MCF 10A (cell line): ENCODE measurements around the gene PHAX. TPM values are rescaled to one million over a fixed set of nuclear protein-coding genes. Genes with fewer than 3 reads are reported as not detected.

ENCODE experiments used
- BruUV-seq: library from RNA; stranded (reverse); fragments of 400-500 nt; replicated peaks from 2 replicates; lab custom pipeline; 2021; lab: Mats Ljungman, UMichigan
- CTCF ChIA-PET: fragments of 300-600 bp; sonication (Branson Sonifier 250); formaldehyde crosslinking; extraction: SDS; loops from one replicate; lab custom pipeline; 2021; ENCODE audit warnings: antibody characterized with exemption, inconsistent platforms; lab: Yijun Ruan, JAX
- POLR2A ChIA-PET: fragments of 300-600, 350-650 bp; sonication (Branson Sonifier 250); formaldehyde crosslinking; extraction: SDS; loops from one replicate; lab custom pipeline; 2020; ENCODE audit warnings: antibody characterized with exemption, inconsistent platforms; lab: Yijun Ruan, JAX
- DNase-seq: peaks from one replicate; pipeline ENCODE4 v3.0.0-alpha.2; 2018; ENCODE audit not compliant: unreplicated experiment
- H3K27ac Mint-ChIP-seq: one replicate; pipeline ENCODE4 v1.8.0; 2022; ENCODE audit warnings: mild to moderate bottlenecking, low read depth, mixed read lengths; ENCODE audit not compliant: unreplicated experiment
- H3K27me3 Mint-ChIP-seq: one replicate; pipeline ENCODE4 v1.8.0; 2022; ENCODE audit warnings: mixed read lengths; ENCODE audit not compliant: insufficient read depth, unreplicated experiment
- H3K36me3 Mint-ChIP-seq: one replicate; pipeline ENCODE4 v1.8.0; 2022; ENCODE audit warnings: mild to moderate bottlenecking, moderate library complexity, mixed read lengths; ENCODE audit not compliant: insufficient read depth, unreplicated experiment
- H3K4me1 Mint-ChIP-seq: one replicate; pipeline ENCODE4 v1.8.0; 2022; ENCODE audit warnings: mixed read lengths; ENCODE audit not compliant: insufficient read depth, unreplicated experiment
- H3K4me3 Mint-ChIP-seq: one replicate; pipeline ENCODE4 v1.8.0; 2022; ENCODE audit warnings: mild to moderate bottlenecking, moderate library complexity, mixed read lengths; ENCODE audit not compliant: unreplicated experiment
- H3K9me3 Mint-ChIP-seq: one replicate; pipeline ENCODE4 v1.8.0; 2022; ENCODE audit warnings: mixed read lengths; ENCODE audit not compliant: unreplicated experiment
- intact Hi-C: fragments of 100-400 bp; cut with micrococcal nuclease; formaldehyde crosslinking; loops from 2 replicates; pipeline ENCODE4 v1.14.1; 2022
- total RNA-seq: library from RNA; stranded (reverse); gene quantifications from 2 replicates; pipeline ENCODE4 v1.2.3, GENCODE V29; 2022
- TF ChIP-seq, protein P1 (sequence below): fragments of 200-600 bp; IDR thresholded peaks from one replicate; pipeline ENCODE4 v1.8.0; 2022; ENCODE audit warnings: antibody characterized with exemption, mild to moderate bottlenecking; ENCODE audit not compliant: unreplicated experiment

PHAX gene
- total RNA-seq, 1 experiment from 2014 or later = 57.4 TPM

DNA sequence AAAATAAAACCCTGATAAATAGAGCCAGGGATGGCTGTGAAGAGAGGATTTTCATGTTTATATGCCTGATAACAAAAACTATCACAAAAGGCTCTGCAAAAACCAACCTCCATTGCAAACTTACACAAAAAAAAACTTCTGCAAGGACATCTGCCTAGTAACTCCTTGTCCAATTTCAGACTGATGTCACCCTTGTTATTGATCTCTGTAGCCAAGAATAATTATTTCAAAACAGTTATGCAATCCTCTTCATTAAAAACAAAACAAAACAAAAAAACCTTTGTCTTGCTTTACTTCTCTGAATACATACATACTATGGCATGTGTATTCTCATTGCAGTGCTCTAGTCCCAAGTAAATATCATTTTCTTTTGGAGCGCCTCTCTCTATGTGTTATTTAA, 49.7 kb downstream of the PHAX start:
- H3K36me3 Mint-ChIP-seq = peaks cover 4% of the 10 kb centered on the region
- ChIA-PET CTCF (interaction anchor here (0.7 to 10.4 kb wide), 5 partner anchors 25 to 231 kb away, joined by 3 to 149 read pairs (median 10); partner anchors contain the start of gene LMNB1), POLR2A (interaction anchor here (1.1 to 1.2 kb wide), 2 partner anchors 12 to 27 kb away, joined by 3 to 6 read pairs; no protein-coding TSS in a partner anchor)
- DNase-seq = no peak
- H3K27ac Mint-ChIP-seq = no peak overlapping the region
- TF ChIP-seq, protein P1, sequence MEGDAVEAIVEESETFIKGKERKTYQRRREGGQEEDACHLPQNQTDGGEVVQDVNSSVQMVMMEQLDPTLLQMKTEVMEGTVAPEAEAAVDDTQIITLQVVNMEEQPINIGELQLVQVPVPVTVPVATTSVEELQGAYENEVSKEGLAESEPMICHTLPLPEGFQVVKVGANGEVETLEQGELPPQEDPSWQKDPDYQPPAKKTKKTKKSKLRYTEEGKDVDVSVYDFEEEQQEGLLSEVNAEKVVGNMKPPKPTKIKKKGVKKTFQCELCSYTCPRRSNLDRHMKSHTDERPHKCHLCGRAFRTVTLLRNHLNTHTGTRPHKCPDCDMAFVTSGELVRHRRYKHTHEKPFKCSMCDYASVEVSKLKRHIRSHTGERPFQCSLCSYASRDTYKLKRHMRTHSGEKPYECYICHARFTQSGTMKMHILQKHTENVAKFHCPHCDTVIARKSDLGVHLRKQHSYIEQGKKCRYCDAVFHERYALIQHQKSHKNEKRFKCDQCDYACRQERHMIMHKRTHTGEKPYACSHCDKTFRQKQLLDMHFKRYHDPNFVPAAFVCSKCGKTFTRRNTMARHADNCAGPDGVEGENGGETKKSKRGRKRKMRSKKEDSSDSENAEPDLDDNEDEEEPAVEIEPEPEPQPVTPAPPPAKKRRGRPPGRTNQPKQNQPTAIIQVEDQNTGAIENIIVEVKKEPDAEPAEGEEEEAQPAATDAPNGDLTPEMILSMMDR = no peak
- intact Hi-C loops = loop anchor here (10.0 kb wide), 1 partner anchor 664 kb away; no protein-coding TSS in a partner anchor
- no peaks in the 10 kb centered on the region for H3K4me1 Mint-ChIP-seq
- no peaks in the 10 kb centered on the region for H3K27me3 Mint-ChIP-seq
- BruUV-seq = no TSS peak
- no peak overlapping the region for H3K4me3 Mint-ChIP-seq
- H3K9me3 Mint-ChIP-seq = peaks cover 3% of the 10 kb centered on the region

DNA sequence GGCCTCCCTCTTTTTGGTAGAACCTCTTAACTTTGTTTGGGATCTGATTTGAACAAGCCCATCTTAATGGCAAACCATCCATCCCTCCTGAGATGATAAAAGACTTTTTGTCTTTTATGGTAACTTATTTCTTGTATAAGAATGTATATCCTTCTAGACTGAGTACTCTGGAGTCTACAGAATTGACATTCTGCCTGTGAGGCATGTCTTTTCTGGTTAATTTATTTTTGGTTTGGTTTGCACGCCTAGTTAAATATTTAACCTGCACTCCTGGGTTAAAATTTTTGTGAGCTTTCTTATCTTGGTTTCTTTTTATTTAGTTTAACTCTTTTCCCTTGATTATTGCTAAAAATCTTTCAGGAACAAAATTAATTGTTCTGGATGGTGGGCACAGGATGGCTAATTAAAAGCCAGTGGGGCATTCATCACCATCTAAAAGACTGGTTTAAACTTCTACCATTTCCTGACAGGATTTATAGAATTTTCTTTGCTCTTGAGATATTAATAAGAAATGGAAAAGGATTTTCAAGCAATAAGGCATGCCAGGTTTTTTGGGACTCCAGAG, 50.3 kb downstream of the PHAX start:
- CTCF ChIA-PET = interaction anchor here (1.0 to 10.4 kb wide), 4 partner anchors 14 to 151 kb away, joined by 4 to 149 read pairs (median 18); partner anchors contain the start of gene LMNB1
- Mint-ChIP-seq H3K27ac (no peak overlapping the region), H3K4me1 (no peaks in the 10 kb centered on the region), H3K4me3 (no peak overlapping the region), H3K9me3 (no peaks in the 10 kb centered on the region), H3K27me3 (no peaks in the 10 kb centered on the region), H3K36me3 (peaks cover 4% of the 10 kb centered on the region)
- DNase-seq = no peak
- TF ChIP-seq, protein P1 = no peak
- intact Hi-C loops = loop anchor here (10.0 kb wide), 1 partner anchor 664 kb away; no protein-coding TSS in a partner anchor
- no TSS peak for BruUV-seq
- POLR2A ChIA-PET = no interaction called here

DNA sequence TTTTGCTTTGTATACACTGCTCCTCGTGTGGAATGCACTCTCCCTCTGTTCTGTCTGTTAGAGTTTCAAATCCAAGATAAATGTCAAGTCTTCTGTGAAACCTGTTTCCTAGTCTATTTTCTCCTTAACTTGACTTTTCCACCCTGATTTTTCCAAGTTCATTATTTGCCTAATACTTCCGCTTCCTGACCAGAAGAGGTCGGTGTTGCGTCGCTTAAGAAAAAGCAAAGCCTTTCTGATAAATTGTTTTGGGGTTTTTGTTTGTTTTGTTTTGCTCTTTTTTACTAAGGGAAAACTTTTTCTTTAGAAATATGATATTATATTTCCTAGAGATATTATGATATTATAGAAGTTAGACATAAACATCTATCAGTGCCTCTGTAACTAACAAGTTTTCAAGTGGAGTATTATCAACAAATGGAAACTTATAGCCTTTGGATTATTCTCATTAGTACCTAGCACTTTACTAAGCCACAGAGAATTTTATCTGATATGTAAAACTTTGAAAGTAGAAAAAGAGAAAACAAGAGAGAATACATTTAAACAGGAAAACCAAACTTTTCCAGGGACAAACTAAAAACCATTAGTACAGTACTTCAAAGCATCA, 55.8 kb downstream of the PHAX start:
- Mint-ChIP-seq H3K27me3 (no peaks in the 10 kb centered on the region), H3K4me1 (no peaks in the 10 kb centered on the region), H3K36me3 (no peaks in the 10 kb centered on the region), H3K4me3 (no peak overlapping the region), H3K27ac (no peak overlapping the region), H3K9me3 (no peaks in the 10 kb centered on the region)
- CTCF ChIA-PET = interaction anchor here (0.7 to 10.4 kb wide), 20 partner anchors 10 to 837 kb away, joined by 3 to 149 read pairs (median 6); partner anchors contain the start of gene LMNB1
- POLR2A ChIA-PET = interaction anchor here (2.4 kb wide), 1 partner anchor 145 kb away, joined by 12 read pairs; no protein-coding TSS in a partner anchor
- BruUV-seq = no TSS peak
- TF ChIP-seq, protein P1 = peak; percentile 98
- intact Hi-C loops = loop anchor here (1.0 to 10.0 kb wide), 4 partner anchors 124 to 836 kb away; no protein-coding TSS in a partner anchor
- DNase-seq = peak; percentile 67

DNA sequence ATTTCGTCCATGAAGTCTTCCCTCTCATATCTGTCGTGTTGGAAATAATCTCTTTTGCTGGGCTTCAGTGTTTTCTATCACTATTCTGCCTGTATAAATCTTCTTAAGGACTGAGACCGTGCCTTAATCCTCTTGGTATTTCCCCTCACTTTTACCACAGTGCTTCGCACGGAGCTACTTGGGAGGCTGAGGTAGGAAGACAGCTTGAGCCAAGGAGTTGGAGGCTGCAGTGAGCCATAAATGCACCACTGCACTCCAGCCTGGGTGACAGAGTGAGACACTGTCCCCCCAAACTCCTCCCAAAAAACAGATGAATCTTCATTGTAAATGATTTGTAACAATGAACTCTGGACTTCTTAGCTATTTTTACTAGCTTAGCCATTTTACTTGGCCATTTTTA, 57.8 kb downstream of the PHAX start:
- Mint-ChIP-seq H3K4me1 (no peaks in the 10 kb centered on the region), H3K4me3 (no peak overlapping the region), H3K27me3 (no peaks in the 10 kb centered on the region), H3K36me3 (no peaks in the 10 kb centered on the region), H3K27ac (no peak overlapping the region), H3K9me3 (no peaks in the 10 kb centered on the region)
- TF ChIP-seq, protein P1 = no peak
- no TSS peak for BruUV-seq
- DNase-seq = no peak
- intact Hi-C loops = loop anchor here (10.0 kb wide), 1 partner anchor 656 kb away; no protein-coding TSS in a partner anchor
- CTCF ChIA-PET = interaction anchor here (0.5 to 10.4 kb wide), 19 partner anchors 9 to 833 kb away, joined by 3 to 149 read pairs (median 5); partner anchors contain the start of gene LMNB1
- POLR2A ChIA-PET = interaction anchor here (1.2 to 2.4 kb wide), 3 partner anchors 119 to 658 kb away, joined by 3 to 12 read pairs (median 5); no protein-coding TSS in a partner anchor
